Posterior cingulate gyrus (tissue), 11 donors: ENCODE results near the gene CDH4.

Experiments used
- DNase-seq, 10 donors: peaks; one replicate each; pipeline versions ENCODE4 v3.0.0 to v3.0.0-alpha.2; 2020 to 2021; ENCODE audit warnings: mixed read lengths in 3 of 10
- intact Hi-C: fragments of 100-400 bp; cut with DNase I; formaldehyde crosslinking; loops from one replicate; pipeline ENCODE4 v1.15.1; 2023

The CDH4 gene

GRCh38 chr20:61897401-61898295 lies 645.6 kb downstream of the CDH4 start:
- intact Hi-C loops: loop anchor here (5.0 to 10.0 kb wide), 2 partner anchors 155 to 1683 kb away; no protein-coding TSS in a partner anchor
- DNase-seq: peak in 3 of 10 donors; percentile 49 to 79 (median 70)

GRCh38 chr20:61898405-61898804 lies 646.3 kb downstream of the CDH4 start:
- DNase-seq: peak in 3 of 10 donors; percentile 49 to 77 (median 74)
- intact Hi-C loops: loop anchor here (5.0 to 10.0 kb wide), 2 partner anchors 156 to 1684 kb away; no protein-coding TSS in a partner anchor

- peak in 8 of 10 donors; percentile 20 to 87 (median 58) for DNase-seq
- intact Hi-C loops: no loop called here
Measured at GRCh38 chr20:61900011-61900944, 648.2 kb downstream of the CDH4 start.

GRCh38 chr20:61900945-61901293 lies 648.9 kb downstream of the CDH4 start:
- intact Hi-C loops: no loop called here
- peak in 2 of 10 donors; percentile 12 to 23 for DNase-seq

- intact Hi-C loops: no loop called here
- peak in 3 of 10 donors; percentile 53 to 77 (median 77) for DNase-seq
Measured at GRCh38 chr20:61901392-61902220, 649.5 kb downstream of the CDH4 start.

GRCh38 chr20:61902221-61902869 lies 650.3 kb downstream of the CDH4 start:
- intact Hi-C loops: no loop called here
- DNase-seq: peak in 3 of 10 donors; percentile 57 to 79 (median 71)

GRCh38 chr20:61903575-61904340 lies 651.7 kb downstream of the CDH4 start:
- peak in 3 of 10 donors; percentile 52 to 82 (median 68) for DNase-seq
- intact Hi-C loops: no loop called here

- intact Hi-C loops: no loop called here
- peak in 4 of 10 donors; percentile 20 to 82 (median 52) for DNase-seq
Measured at GRCh38 chr20:61904456-61904855, 652.4 kb downstream of the CDH4 start.

- intact Hi-C loops: no loop called here
- peak in 4 of 10 donors; percentile 16 to 67 (median 56) for DNase-seq
Measured at GRCh38 chr20:61905781-61906523, 653.9 kb downstream of the CDH4 start.

GRCh38 chr20:61907081-61907891 lies 655.2 kb downstream of the CDH4 start:
- intact Hi-C loops: no loop called here
- DNase-seq: peak in 4 of 10 donors; percentile 20 to 76 (median 52)

- peak in 4 of 10 donors; percentile 25 to 57 (median 48) for DNase-seq
- intact Hi-C loops: no loop called here
Measured at GRCh38 chr20:61908057-61909026, 656.3 kb downstream of the CDH4 start.

- peak in 3 of 10 donors; percentile 17 to 77 (median 65) for DNase-seq
- intact Hi-C loops: no loop called here
Measured at GRCh38 chr20:61909028-61909427, 657.0 kb downstream of the CDH4 start.

GRCh38 chr20:61909821-61910220 lies 657.8 kb downstream of the CDH4 start:
- intact Hi-C loops: no loop called here
- DNase-seq: peak in 3 of 10 donors; percentile 28 to 57 (median 34)

- intact Hi-C loops: no loop called here
- peak in 2 of 10 donors; percentile 4 to 22 for DNase-seq
Measured at GRCh38 chr20:61911824-61912223, 659.8 kb downstream of the CDH4 start.

- intact Hi-C loops: no loop called here
- peak in 2 of 10 donors; percentile 54 to 73 for DNase-seq
Measured at GRCh38 chr20:61912665-61913422, 660.8 kb downstream of the CDH4 start.
